Activated CD8-positive, alpha-beta T cell treated with anti-CD3 and anti-CD28 coated beads, Interleukin-2, amount 10 ng/mL, durations not matched to agents 7 days and 5 days (primary cell): Measurements from ENCODE around the gene GUCA1A. TPM values are rescaled to one million over a fixed set of nuclear protein-coding genes. Genes with fewer than 3 reads are reported as not detected.

ENCODE experiments used
- ATAC-seq: fragments of 150-1000 bp; cut with Tn5 transposase; one replicate; pipeline ENCODE4 v1.10.0; 2021; ENCODE audit warnings: moderate library complexity
- CTCF ChIA-PET: fragments of 350-600 bp; sonication (Branson Sonifier 250); formaldehyde crosslinking; loops from one replicate; lab custom pipeline; 2021; ENCODE audit warnings: antibody characterized with exemption; lab: Charles Lee
- POLR2A ChIA-PET: fragments of 350-600 bp; sonication (Branson Sonifier 250); formaldehyde crosslinking; loops from one replicate; lab custom pipeline; 2021; ENCODE audit warnings: antibody characterized with exemption; lab: Charles Lee
- DNase-seq: peaks from one replicate; pipeline ENCODE4 v3.0.0-alpha.2; 2020
- H3K27ac Mint-ChIP-seq: one replicate; pipeline ENCODE4 v1.8.0; 2021; ENCODE audit warnings: mild to moderate bottlenecking, mixed read lengths
- H3K27me3 Mint-ChIP-seq: one replicate; pipeline ENCODE4 v1.8.0; 2021; ENCODE audit warnings: low read depth, mixed read lengths
- H3K36me3 Mint-ChIP-seq: one replicate; pipeline ENCODE4 v1.8.0; 2021; ENCODE audit warnings: low read depth, mixed read lengths
- H3K4me1 Mint-ChIP-seq: one replicate; pipeline ENCODE4 v1.8.0; 2021; ENCODE audit warnings: low read depth, mixed read lengths
- H3K4me3 Mint-ChIP-seq: one replicate; pipeline ENCODE4 v1.8.0; 2021; ENCODE audit warnings: mild to moderate bottlenecking, mixed read lengths
- H3K9me3 Mint-ChIP-seq: one replicate; pipeline ENCODE4 v1.8.0; 2022; ENCODE audit warnings: mixed read lengths; ENCODE audit not compliant: insufficient read depth
- total RNA-seq, 2 experiments: library from RNA; stranded (reverse); gene quantifications; one replicate each; pipeline ENCODE4 v1.2.3, GENCODE V29; 2021

Gene GUCA1A
- total RNA-seq, 2 experiments from 2014 or later: not detected

DNA sequence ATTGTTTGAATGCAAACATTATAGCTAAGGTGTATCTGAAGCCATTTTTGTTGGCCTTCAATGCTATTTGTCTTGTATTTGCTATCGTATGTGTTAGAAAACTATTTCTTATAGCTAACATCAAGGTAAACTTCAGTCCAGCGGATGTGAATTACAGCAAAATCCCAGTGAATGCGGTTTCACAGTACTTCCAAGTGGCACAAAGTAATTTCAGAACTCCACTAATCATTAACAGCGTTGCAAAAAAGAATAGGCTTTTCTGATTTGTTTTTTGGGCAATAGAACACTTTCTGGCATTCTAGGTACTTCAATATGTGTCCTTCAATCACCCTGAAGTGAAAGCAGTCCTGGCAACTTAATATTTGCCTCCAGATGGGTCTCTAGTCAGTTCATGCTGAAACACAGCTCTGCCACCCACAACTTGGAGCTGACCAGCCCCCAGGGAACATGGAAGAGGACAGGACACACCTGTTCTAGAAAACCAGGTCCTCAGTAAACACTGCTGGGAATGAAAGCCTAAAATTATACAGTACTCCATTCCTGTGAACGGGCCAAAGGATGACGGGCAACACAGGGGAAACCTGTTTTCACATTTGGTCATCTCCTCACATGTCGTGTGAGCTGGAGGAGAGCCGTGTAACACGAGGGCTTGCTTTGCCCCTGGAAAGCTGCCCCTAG, 54.1 kb downstream of the GUCA1A start:
- Mint-ChIP-seq H3K4me3 (no peak overlapping the region), H3K9me3 (no peaks in the 10 kb centered on the region), H3K36me3 (peaks cover 7% of the 10 kb centered on the region), H3K4me1 (peaks cover 6% of the 10 kb centered on the region), H3K27me3 (no peaks in the 10 kb centered on the region), H3K27ac (no peak overlapping the region)
- POLR2A ChIA-PET: no interaction called here
- DNase-seq (no peak), ATAC-seq (no peak)
- CTCF ChIA-PET: interaction anchor here (1.1 to 1.8 kb wide), 3 partner anchors 10 to 324 kb away, joined by 3 to 10 read pairs (median 3); partner anchors contain the start of gene MRPS10

DNA sequence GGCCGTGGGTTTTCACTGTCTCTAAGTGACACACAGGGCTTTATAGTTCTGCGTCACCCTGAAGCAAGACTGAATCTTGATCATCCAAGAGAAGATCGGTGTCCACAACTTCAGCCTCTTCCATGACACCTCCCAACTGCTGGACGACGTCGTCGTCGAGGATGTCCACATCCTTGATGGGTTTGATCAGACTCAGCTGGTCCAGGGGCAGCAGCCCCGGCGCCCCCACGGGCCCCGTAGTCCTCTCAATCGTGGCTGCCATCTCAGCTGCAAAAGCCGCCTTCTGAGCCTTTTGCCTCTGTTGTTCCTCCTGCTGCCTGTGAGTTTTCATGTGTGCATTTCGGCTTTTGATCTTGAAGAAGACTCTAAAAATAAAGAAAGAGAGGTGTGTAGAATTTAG, 55.1 kb downstream of the GUCA1A start:
- no peak for ATAC-seq
- Mint-ChIP-seq H3K4me1 (peaks cover 6% of the 10 kb centered on the region), H3K36me3 (peaks cover 7% of the 10 kb centered on the region), H3K4me3 (no peak overlapping the region), H3K9me3 (no peaks in the 10 kb centered on the region), H3K27me3 (no peaks in the 10 kb centered on the region), H3K27ac (no peak overlapping the region)
- ChIA-PET POLR2A (no interaction called here), CTCF (interaction anchor here (0.9 kb wide), 1 partner anchor 319 kb away, joined by 4 read pairs; no protein-coding TSS in a partner anchor)
- DNase-seq: no peak

Other genes starting within 250 kb of the GUCA1A start
- 100 to 1,000 TPM; 441 to 462 TPM for gene CCND3, start 231.6 kb upstream of the GUCA1A start, total RNA-seq
- 10 to 100 TPM; 44.1 TPM for gene TAF8, start 122.8 kb upstream of the GUCA1A start, total RNA-seq
- gene C6orf132, start 30.7 kb upstream of the GUCA1A start, total RNA-seq: under 1 TPM in 1 of 2 experiments, not detected in 1; 0.03 TPM
- 1 to 10 TPM in 1 of 2 experiments, under 1 TPM in 1; 0.84 to 1.0 TPM for gene GUCA1B, start 21.6 kb downstream of the GUCA1A start, total RNA-seq
- 10 to 100 TPM; 32.6 to 33.8 TPM for gene MRPS10, start 44.5 kb downstream of the GUCA1A start, total RNA-seq